HEK293 (cell line): ENCODE measurements around the gene ZER1.

Experiments
- CTCF ChIA-PET: fragments of 350-600 bp; formaldehyde crosslinking; extraction: SDS; loops from one replicate; lab custom pipeline; 2021; ENCODE audit warnings: antibody characterized with exemption; lab: Yijun Ruan, JAX
- POLR2A ChIA-PET: fragments of 300-600 bp; formaldehyde crosslinking; extraction: SDS; loops from one replicate; lab custom pipeline; 2020; ENCODE audit warnings: antibody characterized with exemption, inconsistent platforms; lab: Yijun Ruan, JAX
- H3K27ac ChIP-seq: fragments of 200-500 bp; sonication (Bioruptor generic); 2 replicates; pipeline ENCODE4 v1.5.1; 2014; ENCODE audit warnings: low read depth, low read length, control low read depth, inconsistent platforms; ENCODE audit errors: extremely low read depth
- H3K36me3 ChIP-seq, 2 experiments: fragments of 200-500 bp in 1 of 2; sonication (Bioruptor generic) in 1 of 2; 1 replicate in 1 of 2; 2 replicates in 1 of 2; pipeline ENCODE4 v1.5.1; 2014 to 2017; ENCODE audit warnings: inconsistent platforms in 2 of 2, low read length in 2 of 2; ENCODE audit not compliant: control insufficient read depth in 2 of 2, insufficient read depth in 1 of 2
- H3K4me1 ChIP-seq: fragments of 200-500 bp; sonication (Bioruptor generic); 2 replicates; pipeline ENCODE4 v1.5.1; 2014; ENCODE audit warnings: mild to moderate bottlenecking, low read length, inconsistent platforms; ENCODE audit not compliant: control insufficient read depth, insufficient read depth
- H3K4me3 ChIP-seq: 2 replicates; pipeline ENCODE4 v1.5.1; 2011; ENCODE audit warnings: low read depth, mild to moderate bottlenecking, control low read depth, low read length, moderate library complexity
- H3K9me3 ChIP-seq: fragments of 200-500 bp; sonication (Bioruptor generic); 2 replicates; pipeline ENCODE4 v1.5.1; 2014; ENCODE audit warnings: low read depth, low read length, inconsistent platforms; ENCODE audit not compliant: control insufficient read depth, insufficient read depth
- BCL11A ChIP-seq: fragments of 450-650 bp; formaldehyde crosslinking; IDR thresholded peaks from 2 replicates; pipeline ENCODE4 v1.5.1; 2016; ENCODE audit warnings: low read depth, missing biosample characterization, missing genetic modification characterization
- KLF16 ChIP-seq: fragments of 450-650 bp; formaldehyde crosslinking; IDR thresholded peaks from 2 replicates; pipeline ENCODE4 v1.5.1; 2017; ENCODE audit warnings: missing biosample characterization, missing genetic modification characterization
- PRDM10 ChIP-seq: fragments of 450-650 bp; formaldehyde crosslinking; IDR thresholded peaks from 2 replicates; pipeline ENCODE4 v1.5.1; 2016; ENCODE audit warnings: missing biosample characterization, missing genetic modification characterization
- SP2 ChIP-seq: fragments of 450-650 bp; formaldehyde crosslinking; IDR thresholded peaks from 2 replicates; pipeline ENCODE4 v1.5.1; 2016; ENCODE audit warnings: missing biosample characterization, missing genetic modification characterization
- SP3 ChIP-seq: fragments of 450-650 bp; formaldehyde crosslinking; IDR thresholded peaks from 2 replicates; pipeline ENCODE4 v1.5.1; 2016; ENCODE audit warnings: missing biosample characterization, missing genetic modification characterization
- TRIM28 ChIP-seq: IDR thresholded peaks from 2 replicates; pipeline ENCODE4 v1.6.1; 2011; ENCODE audit warnings: low read length, control low read depth, borderline replicate concordance
- ZBTB48 ChIP-seq: fragments of 450-650 bp; formaldehyde crosslinking; IDR thresholded peaks from 2 replicates; pipeline ENCODE4 v1.5.1; 2016; ENCODE audit warnings: missing biosample characterization, missing genetic modification characterization
- ZBTB49 ChIP-seq: fragments of 450-650 bp; formaldehyde crosslinking; IDR thresholded peaks from 2 replicates; pipeline ENCODE4 v1.5.1; 2016; ENCODE audit warnings: missing biosample characterization, missing genetic modification characterization, low read depth
- ZIC2 ChIP-seq: fragments of 450-650 bp; formaldehyde crosslinking; IDR thresholded peaks from 2 replicates; pipeline ENCODE4 v1.5.1; 2016; ENCODE audit warnings: missing biosample characterization, missing genetic modification characterization
- ZNF223 ChIP-seq: fragments of 450-650 bp; formaldehyde crosslinking; IDR thresholded peaks from 2 replicates; pipeline ENCODE4 v1.5.1; 2016; ENCODE audit warnings: missing biosample characterization, missing genetic modification characterization
- ZNF302 ChIP-seq: fragments of 450-650 bp; formaldehyde crosslinking; IDR thresholded peaks from 2 replicates; pipeline ENCODE4 v1.5.1; 2016; ENCODE audit warnings: missing biosample characterization, missing genetic modification characterization, low read depth
- ZNF362 ChIP-seq: fragments of 450-650 bp; formaldehyde crosslinking; IDR thresholded peaks from 2 replicates; pipeline ENCODE4 v1.5.1; 2016; ENCODE audit warnings: missing biosample characterization, missing genetic modification characterization
- ZNF521 ChIP-seq: fragments of 450-650 bp; formaldehyde crosslinking; IDR thresholded peaks from 2 replicates; pipeline ENCODE4 v1.5.1; 2017; ENCODE audit warnings: missing biosample characterization, mild to moderate bottlenecking, missing genetic modification characterization
- ZNF768 ChIP-seq: fragments of 450-650 bp; formaldehyde crosslinking; IDR thresholded peaks from 2 replicates; pipeline ENCODE4 v1.5.1; 2018; ENCODE audit warnings: missing biosample characterization, mild to moderate bottlenecking, missing genetic modification characterization

ZER1 gene

GRCh38 chr9:128718047-128718446 lies 53.7 kb downstream of the ZER1 start:
- POLR2A ChIA-PET: interaction anchor here (0.6 to 1.2 kb wide), 3 partner anchors 18 to 49 kb away, joined by 3 to 9 read pairs (median 6); no protein-coding TSS in a partner anchor
- TF ChIP-seq ZBTB49 (tag by site-specific recombination) (no peak), PRDM10 (tag by site-specific recombination) (peak; percentile 81), ZBTB48 (tag by site-specific recombination) (0 out of 2 replicates have a peak, but pooled peaks have one; percentile 13)
- H3K36me3 ChIP-seq: peaks cover 3 to 67% of the 10 kb centered on the region in 2 experiments; a peak in 2 of 3 replicates
- no peak overlapping the region for H3K27ac ChIP-seq
- H3K4me1 ChIP-seq: no peaks in the 10 kb centered on the region
- H3K9me3 ChIP-seq: no peaks in the 10 kb centered on the region
- CTCF ChIA-PET: interaction anchor here (0.6 to 1.6 kb wide), 3 partner anchors 14 to 210 kb away, joined by 3 to 5 read pairs (median 4); partner anchors contain the start of gene PKN3
- no peak overlapping the region for H3K4me3 ChIP-seq

GRCh38 chr9:128716581-128717254 lies 55.0 kb downstream of the ZER1 start:
- no peak overlapping the region for H3K4me3 ChIP-seq
- ChIA-PET POLR2A (no interaction called here), CTCF (interaction anchor here (0.6 to 1.6 kb wide), 3 partner anchors 15 to 754 kb away, joined by 3 to 4 read pairs (median 4); partner anchors contain the start of gene PKN3)
- no peak overlapping the region for H3K27ac ChIP-seq
- H3K9me3 ChIP-seq: no peaks in the 10 kb centered on the region
- H3K36me3 ChIP-seq: peaks cover 3 to 74% of the 10 kb centered on the region in 2 experiments; a peak in 2 of 3 replicates
- peak; percentile 22; the same call in 1 of the 2 replicates for TF ChIP-seq ZIC2
- TF ChIP-seq ZNF768 (tag by site-specific recombination): no peak
- TF ChIP-seq ZNF362 (tag by site-specific recombination): peak; percentile 79
- TF ChIP-seq ZNF521 (tag by site-specific recombination): no peak
- TF ChIP-seq TRIM28: no peak
- no peaks in the 10 kb centered on the region for H3K4me1 ChIP-seq

GRCh38 chr9:128715436-128715750 lies 56.3 kb downstream of the ZER1 start:
- Histone ChIP-seq H3K4me3 (no peak overlapping the region), H3K4me1 (no peaks in the 10 kb centered on the region), H3K36me3 (peaks cover 3 to 64% of the 10 kb centered on the region in 2 experiments; a peak in 2 of 3 replicates), H3K27ac (no peak overlapping the region), H3K9me3 (no peaks in the 10 kb centered on the region)
- CTCF ChIA-PET: interaction anchor here (0.5 to 0.7 kb wide), 2 partner anchors 77 to 292 kb away, joined by 4 to 6 read pairs; no protein-coding TSS in a partner anchor
- POLR2A ChIA-PET: interaction anchor here (0.6 to 1.0 kb wide), 3 partner anchors 8 to 80 kb away, joined by 3 to 5 read pairs (median 4); no protein-coding TSS in a partner anchor
- TF ChIP-seq BCL11A (no peak), SP2 (tag by site-specific recombination) (no peak), KLF16 (tag by site-specific recombination) (no peak), ZNF302 (no peak), ZNF223 (tag by site-specific recombination) (no peak), SP3 (no peak)
